SU-DHL-6 (cell line): ENCODE data around the gene L3MBTL1.

Experiments used
- CTCF ChIP-seq: fragments of 200-600 bp; sonication (generic); IDR thresholded peaks from one replicate; pipeline ENCODE4 v1.5.1; 2017; ENCODE audit warnings: antibody characterized with exemption, mild to moderate bottlenecking, low read length, moderate library complexity; ENCODE audit not compliant: insufficient read depth, poor library complexity, severe bottlenecking
- EZH2phosphoT487 ChIP-seq: fragments of 200-600 bp; sonication (generic), shearing (Covaris generic); conservative IDR thresholded peaks from 2 replicates; pipeline ENCODE4 v1.6.1; 2018; ENCODE audit warnings: mild to moderate bottlenecking, antibody characterized with exemption, low read length, moderate library complexity, mixed read lengths

GRCh38 chr20:43531091-43531443, 23.6 kb downstream of the L3MBTL1 start:
- TF ChIP-seq CTCF (no peak), EZH2phosphoT487 (no peak)
